HepG2 (cell line): Measurements from ENCODE around the gene PIP5KL1. TPM values are rescaled to one million over a fixed set of nuclear protein-coding genes. Genes with fewer than 3 reads are reported as not detected.

Source experiments
- AHR ChIP-seq: IDR thresholded peaks from 2 replicates; pipeline ENCODE4 v1.6.1; 2018; ENCODE audit warnings: missing genetic modification reagents, missing compliant biosample characterization
- ATF4 ChIP-seq, 2 experiments: fragments of 450-650 bp in 1 of 2; sonication (generic) in 1 of 2; formaldehyde crosslinking; IDR thresholded peaks; 2 replicates each; pipeline versions ENCODE4 v1.5.0 to v1.8.0; 2020 to 2022; ENCODE audit warnings: mild to moderate bottlenecking in 1 of 2, missing genetic modification reagents in 1 of 2
- CCDC6 ChIP-seq: sonication (generic); formaldehyde crosslinking; IDR thresholded peaks from 2 replicates; pipeline ENCODE4 v1.8.1; 2022; ENCODE audit warnings: mild to moderate bottlenecking, missing genetic modification reagents, moderate library complexity
- CREBL2 ChIP-seq: sonication (generic); formaldehyde crosslinking; IDR thresholded peaks from 2 replicates; pipeline ENCODE4 v1.8.1; 2023; ENCODE audit warnings: missing genetic modification reagents, mild to moderate bottlenecking, borderline replicate concordance
- CREM ChIP-seq, 2 experiments: sonication (generic) in 1 of 2; formaldehyde crosslinking in 1 of 2; IDR thresholded peaks; 2 replicates each; pipeline versions ENCODE4 v1.4.0 to v1.6.1; 2016 to 2020; ENCODE audit warnings: antibody characterized with exemption in 1 of 2, mild to moderate bottlenecking in 1 of 2, missing genetic modification reagents in 1 of 2
- DZIP1 ChIP-seq: sonication (generic); formaldehyde crosslinking; IDR thresholded peaks from 2 replicates; pipeline ENCODE4 v1.5.0; 2020; ENCODE audit warnings: mild to moderate bottlenecking, missing genetic modification reagents
- ETV5 ChIP-seq: IDR thresholded peaks from 2 replicates; pipeline ENCODE4 v1.6.1; 2018; ENCODE audit warnings: missing biosample characterization, missing genetic modification reagents, inconsistent platforms, borderline replicate concordance
- HDAC1 ChIP-seq: sonication (generic); formaldehyde crosslinking; IDR thresholded peaks from 2 replicates; pipeline ENCODE4 v1.5.1; 2020; ENCODE audit warnings: mild to moderate bottlenecking, missing genetic modification reagents
- IRF9 ChIP-seq: sonication (generic); formaldehyde crosslinking; IDR thresholded peaks from 2 replicates; pipeline ENCODE4 v1.8.0; 2022; ENCODE audit warnings: missing genetic modification reagents, mild to moderate bottlenecking, borderline replicate concordance
- IRX3 ChIP-seq: sonication (generic); formaldehyde crosslinking; IDR thresholded peaks from 2 replicates; pipeline ENCODE4 v1.8.1; 2023; ENCODE audit warnings: mild to moderate bottlenecking, low read depth, missing genetic modification reagents, borderline replicate concordance
- NCOA2 ChIP-seq: sonication (generic); formaldehyde crosslinking; IDR thresholded peaks from 2 replicates; pipeline ENCODE4 v1.8.0; 2022; ENCODE audit warnings: inconsistent platforms
- TMF1 ChIP-seq: sonication (generic); formaldehyde crosslinking; IDR thresholded peaks from 2 replicates; pipeline ENCODE4 v1.8.1; 2022; ENCODE audit warnings: low read depth, missing genetic modification reagents
- ZBTB38 ChIP-seq: sonication (generic); formaldehyde crosslinking; IDR thresholded peaks from 2 replicates; pipeline ENCODE4 v1.5.1; 2020; ENCODE audit warnings: mild to moderate bottlenecking, missing genetic modification reagents
- ZBTB49 ChIP-seq: sonication (generic); formaldehyde crosslinking; IDR thresholded peaks from 2 replicates; pipeline ENCODE4 v1.4.0; 2020; ENCODE audit warnings: missing genetic modification reagents, borderline replicate concordance
- ZNF225 ChIP-seq: sonication (generic); formaldehyde crosslinking; IDR thresholded peaks from 2 replicates; pipeline ENCODE4 v1.4.0; 2020; ENCODE audit warnings: mild to moderate bottlenecking, missing genetic modification reagents
- ZNF256 ChIP-seq: sonication (generic); formaldehyde crosslinking; conservative IDR thresholded peaks from 2 replicates; pipeline ENCODE4 v1.4.0; 2020; ENCODE audit warnings: missing genetic modification reagents
- ZNF292 ChIP-seq: sonication (generic); formaldehyde crosslinking; IDR thresholded peaks from 2 replicates; pipeline ENCODE4 v1.8.1; 2022; ENCODE audit warnings: mild to moderate bottlenecking, low read depth, missing genetic modification reagents, borderline replicate concordance
- ZNF737 ChIP-seq: sonication (generic); formaldehyde crosslinking; IDR thresholded peaks from 2 replicates; pipeline ENCODE4 v1.5.0; 2020; ENCODE audit warnings: missing genetic modification reagents, mild to moderate bottlenecking, borderline replicate concordance
- ZNF746 ChIP-seq: sonication (generic); formaldehyde crosslinking; IDR thresholded peaks from 2 replicates; pipeline ENCODE4 v1.8.0; 2022; ENCODE audit warnings: mild to moderate bottlenecking, missing genetic modification reagents
- ZNF83 ChIP-seq: sonication (generic); formaldehyde crosslinking; IDR thresholded peaks from 2 replicates; pipeline ENCODE4 v1.4.0; 2020; ENCODE audit warnings: missing genetic modification reagents, mild to moderate bottlenecking, borderline replicate concordance
- ZNF878 ChIP-seq: sonication (generic); formaldehyde crosslinking; IDR thresholded peaks from 2 replicates; pipeline ENCODE4 v1.8.1; 2023; ENCODE audit warnings: mild to moderate bottlenecking, missing genetic modification reagents, moderate library complexity
- polyA plus RNA-seq, 8 experiments: library from polyadenylated mRNA; depleted of rRNA in 3 of 8; stranded (reverse) in 7 of 8; unstranded in 1 of 8; fragments of >200 nt; fragmentation: Illumina TruSeq in 4 of 8; extraction: Trizol in 4 of 8; gene quantifications; 2 replicates each; pipeline versions ENCODE4 v1.2.1 to v1.2.3, GENCODE V29; 2011 to 2016; ENCODE audit warnings: low read depth in 4 of 8, missing spikeins in 1 of 8, mixed read lengths in 1 of 8; ENCODE audit not compliant: insufficient read depth in 1 of 8
- total RNA-seq, 5 experiments: library from RNA; depleted of rRNA; stranded (reverse); fragments of >200 nt; fragmentation: Illumina TruSeq; extraction: Trizol; gene quantifications; 2 replicates each; pipeline ENCODE4 v1.2.3, GENCODE V29; 2016; ENCODE audit warnings: low read depth in 1 of 5

The PIP5KL1 gene
- total and polyA plus RNA-seq, 2 of the 13 experiments (the other 11 are each of a cell fraction or from before 2014, with no cell fraction given), result 0.20 to 0.49 TPM

- TF ChIP-seq ZNF737 (CRISPR knock-in tag), result no peak
- no peak for TF ChIP-seq CREBL2 (CRISPR knock-in tag)
- peak; percentile 73 for TF ChIP-seq ZNF256 (CRISPR knock-in tag)
- no peak; the same call in 1 of the 2 replicates for TF ChIP-seq ZNF746 (CRISPR knock-in tag)
- no peak for TF ChIP-seq ZBTB49 (CRISPR knock-in tag)
- 0 out of 2 replicates have a peak, but pooled peaks have one; percentile 74 for TF ChIP-seq IRF9 (CRISPR knock-in tag)
- 0 out of 2 replicates have a peak, but pooled peaks have one; percentile 24 for TF ChIP-seq ZNF225 (CRISPR knock-in tag)
- peak; percentile 40; the same call in 1 of the 2 replicates for TF ChIP-seq AHR (CRISPR knock-in tag)
- TF ChIP-seq ETV5 (CRISPR knock-in tag), result peak; percentile 92
- no peak for TF ChIP-seq ZNF83 (CRISPR knock-in tag)
- TF ChIP-seq DZIP1 (CRISPR knock-in tag), result no peak
- TF ChIP-seq TMF1, result no peak
- TF ChIP-seq CREM (IDR thresholded peaks at IDR 0.05), result peak; percentile 37
- TF ChIP-seq CREM (CRISPR knock-in tag; IDR thresholded peaks at IDR 0.05), result no peak
- peak; percentile 74; the same call in 1 of the 2 replicates for TF ChIP-seq CCDC6 (CRISPR knock-in tag)
- TF ChIP-seq ZBTB38 (CRISPR knock-in tag), result peak; percentile 43; the same call in 1 of the 2 replicates
- no peak for TF ChIP-seq ATF4 (CRISPR knock-in tag; IDR thresholded peaks at IDR 0.05)
- TF ChIP-seq HDAC1 (CRISPR knock-in tag), result peak; percentile 85
- TF ChIP-seq IRX3 (CRISPR knock-in tag), result no peak
- peak; percentile 88 for TF ChIP-seq ZNF878 (CRISPR knock-in tag)
- TF ChIP-seq NCOA2 (CRISPR knock-in tag), result peak; percentile 73; the same call in 1 of the 2 replicates
- peak; percentile 77 for TF ChIP-seq ZNF292 (CRISPR knock-in tag)
Measured at GRCh38 chr9:127903557-127904475, 26.8 kb downstream of the PIP5KL1 start (continued).
